Endothelial cell of hepatic sinusoid (primary cell): ENCODE measurements around the gene ANKRD2.
"Not testable (repeated sequence)": the region's sequence is repeated elsewhere in the genome, so short reads cannot be mapped to it uniquely, and the experiment has no call there.

Experiments used
- in situ Hi-C: cut with HindIII; loops from 2 replicates; pipeline ENCODE4 v1.10.0; 2017; ENCODE audit warnings: low sequenced_read_pairs

The ANKRD2 gene, protein sequence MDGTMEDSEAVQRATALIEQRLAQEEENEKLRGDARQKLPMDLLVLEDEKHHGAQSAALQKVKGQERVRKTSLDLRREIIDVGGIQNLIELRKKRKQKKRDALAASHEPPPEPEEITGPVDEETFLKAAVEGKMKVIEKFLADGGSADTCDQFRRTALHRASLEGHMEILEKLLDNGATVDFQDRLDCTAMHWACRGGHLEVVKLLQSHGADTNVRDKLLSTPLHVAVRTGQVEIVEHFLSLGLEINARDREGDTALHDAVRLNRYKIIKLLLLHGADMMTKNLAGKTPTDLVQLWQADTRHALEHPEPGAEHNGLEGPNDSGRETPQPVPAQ

DNA sequence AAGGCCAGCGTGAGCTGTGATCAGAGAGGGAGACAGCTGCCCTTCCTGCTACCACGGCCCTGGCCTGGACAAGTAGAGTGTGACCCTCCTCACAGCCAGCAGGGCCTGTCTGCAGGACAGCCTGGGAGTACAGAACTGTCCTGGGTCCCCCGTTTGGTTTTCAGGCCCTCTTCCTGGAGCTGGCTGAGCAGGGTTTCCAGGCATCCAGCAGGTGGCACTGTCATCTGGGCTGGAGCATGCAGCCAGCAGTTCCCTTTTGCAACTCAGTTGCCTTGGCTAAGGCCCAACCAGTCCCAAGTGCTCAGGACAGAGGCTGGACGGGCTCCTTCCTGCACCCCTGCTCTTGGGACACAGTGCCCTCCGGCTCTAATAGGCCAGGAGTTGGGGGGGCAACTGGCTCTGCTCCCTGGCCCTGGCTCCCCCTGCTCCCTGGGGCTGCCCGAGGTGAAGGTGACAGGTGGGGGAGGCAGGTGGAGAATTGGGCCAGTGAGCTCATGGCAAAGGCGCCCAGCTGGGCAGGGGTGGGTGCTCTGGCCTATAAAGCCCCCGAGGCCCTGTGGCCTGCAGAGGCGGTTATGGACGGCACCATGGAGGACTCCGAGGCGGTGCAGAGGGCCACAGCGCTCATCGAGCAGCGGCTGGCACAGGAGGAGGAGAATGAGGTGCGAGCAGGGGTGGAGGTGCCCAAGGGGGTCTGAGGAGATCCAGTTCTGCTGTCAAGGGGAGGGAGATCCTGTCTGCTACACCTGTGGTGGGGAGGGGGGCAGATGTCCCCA lies at the start of gene ANKRD2:
TSS of gene ANKRD2 (plus strand) at position 566 of the 776 bp plus-strand sequence. CDS start at position 576, 10 bp downstream.
- in situ Hi-C loops: no loop called here

DNA sequence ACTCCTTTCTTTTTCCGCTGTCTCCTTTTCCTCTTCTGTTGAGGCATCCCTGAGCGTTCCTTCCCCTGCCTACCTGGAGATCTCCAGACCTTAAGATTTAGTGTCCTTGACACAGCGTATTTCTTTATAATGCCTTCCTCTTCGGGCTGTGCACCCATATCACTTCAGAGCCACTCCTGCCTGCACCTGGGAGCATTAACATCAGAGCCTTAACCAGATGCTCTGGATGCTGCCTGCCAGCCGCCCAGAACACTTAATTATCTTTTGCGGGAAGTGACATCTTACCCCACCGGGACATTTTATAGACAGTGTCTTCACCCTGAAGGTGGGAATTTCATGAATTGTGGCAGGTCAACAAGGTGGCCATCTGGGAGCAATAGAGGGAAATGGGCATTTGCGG lies 49.6 kb upstream of the ANKRD2 start:
- in situ Hi-C loops: no loop called here

DNA sequence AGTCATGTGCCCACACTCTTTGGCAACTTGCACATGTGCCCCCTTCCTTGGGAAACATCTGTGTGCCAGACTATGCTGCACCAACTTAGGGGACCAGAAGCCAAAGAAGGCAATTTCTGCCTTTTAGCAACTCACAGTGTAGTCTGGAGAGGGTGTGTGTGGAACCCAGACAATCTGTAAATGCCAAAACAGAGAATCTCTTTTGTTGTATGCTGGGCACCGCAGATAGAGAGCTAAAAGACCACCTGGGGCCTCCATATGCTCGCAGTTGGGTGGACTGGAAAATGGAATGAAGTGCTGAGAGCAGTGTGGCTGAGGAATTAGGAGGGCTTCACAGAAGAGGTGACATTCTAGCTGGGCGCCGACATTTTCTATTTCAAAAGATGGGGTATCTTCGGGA lies 47.5 kb upstream of the ANKRD2 start:
- in situ Hi-C loops: no loop called here

DNA sequence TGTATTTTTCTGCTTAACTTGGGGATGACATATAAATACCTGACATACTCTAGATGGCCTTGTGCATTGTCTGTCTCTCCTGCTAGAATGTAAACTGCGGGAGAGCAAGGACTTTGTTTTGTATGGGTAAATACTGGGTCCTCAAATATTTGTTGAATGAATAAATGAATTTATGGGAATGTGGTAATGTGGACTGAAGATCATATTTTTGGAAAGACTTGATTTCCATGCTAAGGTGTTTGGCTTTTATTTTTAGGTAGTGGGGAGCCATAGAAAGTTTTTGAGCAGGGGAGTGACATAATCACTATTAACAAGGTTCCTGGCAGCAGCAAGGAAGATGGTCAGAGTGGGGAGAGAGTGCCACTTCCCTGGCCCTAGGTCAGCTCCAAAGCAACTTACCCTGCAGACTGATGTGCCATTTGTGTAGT lies 46.9 kb upstream of the ANKRD2 start:
- in situ Hi-C loops: no loop called here

DNA sequence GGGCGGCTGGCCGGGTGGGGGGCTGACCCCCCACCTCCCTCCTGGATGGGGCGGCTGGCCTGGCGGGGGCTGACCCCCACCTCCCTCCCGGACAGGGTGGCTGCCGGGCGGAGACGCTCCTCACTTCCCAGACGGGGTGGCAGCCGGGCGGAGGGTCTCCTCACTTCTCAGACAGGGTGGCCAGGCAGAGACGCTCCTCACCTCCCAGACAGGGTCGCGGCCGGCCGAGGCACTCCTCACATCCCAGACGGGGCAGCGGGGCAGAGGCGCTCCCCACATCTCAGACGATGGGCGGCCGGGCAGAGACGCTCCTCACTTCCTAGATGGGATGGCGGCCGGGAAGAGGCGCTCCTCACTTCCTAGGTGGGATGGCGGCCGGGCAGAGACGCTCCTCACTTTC lies 43.7 kb upstream of the ANKRD2 start:
- in situ Hi-C loops: not testable (repeated sequence)

DNA sequence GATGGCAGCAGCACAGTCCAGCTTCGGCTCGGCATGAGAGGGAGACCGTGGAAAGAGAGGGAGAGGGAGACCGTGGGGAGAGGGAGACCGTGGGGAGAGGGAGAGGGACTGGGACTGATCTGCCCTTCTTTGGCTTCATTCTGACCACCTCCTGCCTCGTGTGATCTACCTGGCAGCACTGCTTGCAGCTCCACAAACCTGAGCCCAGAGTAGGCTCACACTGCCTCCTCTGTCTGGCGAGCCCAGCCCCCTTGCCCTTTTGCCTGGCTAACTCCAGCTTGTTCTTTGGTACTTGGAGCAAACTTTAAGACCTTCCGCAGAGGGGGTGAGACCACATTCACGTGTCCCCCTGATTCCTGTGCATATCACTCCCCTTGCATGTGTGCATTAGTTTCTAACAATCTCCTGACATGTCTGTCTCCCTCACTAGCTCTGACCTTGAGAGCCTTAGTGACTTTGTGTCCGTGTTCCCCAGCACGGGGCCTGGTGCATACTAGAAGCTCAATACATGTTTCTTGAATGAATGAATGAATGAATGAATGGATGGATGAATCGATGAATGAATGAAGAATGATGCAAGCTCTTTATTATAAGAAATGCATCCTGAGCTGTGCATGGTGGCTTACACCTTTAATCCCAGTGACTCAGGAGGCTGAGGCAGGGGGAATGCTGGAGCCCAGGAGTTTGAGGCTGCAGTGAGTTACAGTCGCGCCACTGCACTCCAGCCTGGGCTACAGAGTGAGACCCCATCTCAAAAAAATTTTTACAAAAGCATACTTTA lies 42.7 kb upstream of the ANKRD2 start:
- in situ Hi-C loops: loop anchor here (5.0 kb wide), 1 partner anchor 93 kb away; no protein-coding TSS in a partner anchor

DNA sequence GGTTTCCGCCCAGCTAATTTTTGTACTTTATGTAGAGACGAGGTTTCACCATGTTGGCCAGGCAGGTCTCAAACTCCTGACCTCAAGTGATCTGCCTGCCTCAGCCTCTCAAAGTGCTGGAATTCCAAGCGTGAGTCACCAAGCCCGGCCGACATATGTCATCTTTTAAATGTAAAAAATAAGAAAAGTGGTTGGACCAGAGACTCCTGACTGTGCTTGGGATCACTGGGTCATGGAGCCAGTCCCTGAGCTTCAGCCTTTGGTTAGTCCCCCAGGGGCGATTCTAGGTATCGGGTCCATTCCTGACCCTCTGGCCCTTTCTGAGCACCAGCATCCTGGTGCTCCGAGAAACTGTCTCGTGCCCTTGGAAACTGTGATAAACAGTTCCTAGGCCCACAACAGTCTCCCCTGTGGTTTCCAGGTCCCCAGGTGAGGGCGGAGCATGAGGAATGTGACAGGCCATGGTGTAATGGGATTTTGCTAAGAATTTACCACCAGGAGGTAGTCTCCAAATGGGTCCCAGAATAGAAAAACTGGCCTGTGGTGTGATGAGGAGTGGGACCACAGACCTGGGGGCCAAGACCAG lies 41.1 kb upstream of the ANKRD2 start:
- in situ Hi-C loops: loop anchor here (5.0 kb wide), 1 partner anchor 94 kb away; no protein-coding TSS in a partner anchor

DNA sequence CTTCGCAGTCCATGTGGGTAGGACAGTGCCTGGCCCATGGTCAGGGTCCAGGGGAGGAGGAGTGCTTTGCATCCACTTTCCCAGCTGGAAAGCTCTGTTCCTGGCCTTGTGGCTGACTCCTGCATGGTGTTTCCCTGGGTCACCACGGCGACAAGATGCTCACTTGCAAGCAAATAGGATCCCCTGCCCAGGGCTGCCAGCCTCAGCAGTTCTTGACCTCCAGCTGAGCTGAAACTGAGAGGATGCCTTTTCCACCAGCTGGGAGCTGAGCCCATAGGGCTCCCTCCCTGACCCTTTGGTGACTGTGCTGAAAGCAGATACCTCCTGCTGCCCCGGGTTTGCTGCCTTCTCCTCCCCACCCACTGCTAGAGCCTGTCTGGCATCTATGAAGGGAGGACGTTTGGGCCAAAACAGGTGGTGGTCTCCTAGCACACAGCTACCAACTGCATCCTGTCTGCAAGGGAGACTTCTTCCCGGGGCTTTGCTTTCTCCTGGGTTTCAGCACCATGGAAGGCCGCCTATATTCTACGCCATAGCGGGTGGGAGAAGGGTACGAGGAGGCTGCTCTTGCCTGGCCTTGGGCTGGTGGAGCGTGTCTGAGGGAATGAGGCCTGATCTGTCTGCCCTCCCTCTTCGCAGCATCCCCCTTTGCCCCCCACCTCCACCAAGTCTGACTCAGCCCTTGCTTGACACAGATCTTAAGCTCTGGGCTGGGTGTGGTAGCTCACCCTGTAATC lies 39.5 kb upstream of the ANKRD2 start:
- in situ Hi-C loops: loop anchor here (5.0 kb wide), 1 partner anchor 96 kb away; no protein-coding TSS in a partner anchor

DNA sequence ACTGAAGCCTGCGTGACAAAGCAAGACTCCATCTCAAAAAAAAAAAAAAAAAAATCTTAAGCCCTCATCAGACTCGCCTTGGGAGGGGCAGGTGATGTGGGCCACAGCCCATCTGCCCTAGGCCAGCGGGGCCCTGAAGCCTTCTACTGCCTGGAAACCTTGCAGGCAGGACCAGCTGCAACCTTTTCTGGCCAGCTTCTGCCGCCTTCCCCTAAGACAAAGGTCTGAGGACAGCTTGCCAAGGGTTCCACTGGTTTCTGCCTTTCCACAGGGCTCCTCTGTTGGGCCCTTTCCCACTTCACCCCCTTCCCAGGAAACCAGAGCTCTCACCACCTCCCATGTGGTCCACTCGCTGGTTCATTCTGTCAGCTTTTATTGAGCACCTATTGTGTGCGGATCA lies 38.7 kb upstream of the ANKRD2 start:
- in situ Hi-C loops: loop anchor here (5.0 kb wide), 1 partner anchor 97 kb away; no protein-coding TSS in a partner anchor

DNA sequence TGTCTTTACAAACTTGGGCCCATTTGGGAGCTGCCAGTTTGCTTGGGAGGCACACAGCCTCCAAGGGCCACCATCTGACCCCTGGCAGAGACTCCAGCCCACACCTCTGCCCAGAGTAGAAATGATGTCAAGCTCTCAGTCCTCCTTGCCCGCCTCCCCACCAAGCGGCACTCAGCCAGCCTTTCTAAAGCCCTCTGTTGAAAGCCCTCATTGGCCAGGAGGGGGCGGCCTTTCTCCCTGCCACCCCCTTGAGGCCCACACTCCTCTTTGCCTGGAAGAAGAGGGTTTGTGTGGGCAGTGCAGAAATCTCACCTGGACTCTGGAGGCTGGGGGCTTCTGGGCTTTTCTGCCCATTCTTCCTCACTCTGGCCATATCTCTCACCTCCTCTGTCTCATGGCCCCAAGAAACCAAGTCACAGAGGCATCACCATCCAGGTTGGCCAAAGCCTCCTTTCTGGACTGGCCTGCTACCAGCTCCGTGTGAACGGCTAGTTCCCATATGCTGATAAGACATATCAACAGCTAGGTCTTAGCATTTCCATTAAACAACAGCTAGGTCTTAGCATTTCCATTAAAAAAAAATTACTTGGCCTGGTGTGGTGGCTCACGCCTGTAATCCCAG lies 37.7 kb upstream of the ANKRD2 start:
- in situ Hi-C loops: loop anchor here (5.0 kb wide), 1 partner anchor 98 kb away; no protein-coding TSS in a partner anchor

DNA sequence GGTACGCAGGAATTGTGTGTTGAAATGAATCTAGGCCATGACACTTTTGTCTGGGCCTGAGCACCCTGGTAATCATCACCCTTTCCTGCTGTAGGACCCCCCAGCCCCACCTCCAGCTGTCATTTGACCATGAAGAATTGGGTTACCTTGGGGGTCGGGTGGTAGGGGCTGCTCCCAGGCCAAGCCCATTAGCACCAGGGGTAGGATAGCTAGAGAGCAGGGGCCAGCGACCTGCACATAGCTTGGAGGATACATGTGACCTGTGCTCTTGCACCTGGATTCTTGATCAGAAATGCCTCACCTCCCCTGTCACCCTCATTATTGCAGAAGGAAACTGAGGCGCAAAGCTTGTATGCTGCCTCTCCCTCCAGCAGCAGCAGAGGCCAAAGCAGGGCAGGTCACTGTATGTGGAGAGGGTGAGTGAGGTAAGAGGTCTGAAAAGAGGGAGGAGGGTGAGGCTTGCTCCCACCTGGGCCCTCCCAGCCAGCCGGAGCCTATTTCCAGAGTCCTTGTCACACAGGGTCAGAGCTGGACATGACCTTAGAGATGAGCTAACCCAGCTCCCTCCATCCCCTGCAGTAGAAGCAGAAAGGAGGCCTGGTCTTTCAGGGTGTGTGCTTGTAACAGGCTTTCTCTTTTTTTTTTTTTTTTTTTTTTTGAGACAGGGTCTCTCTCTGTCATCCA lies 35.3 kb upstream of the ANKRD2 start:
- in situ Hi-C loops: no loop called here

DNA sequence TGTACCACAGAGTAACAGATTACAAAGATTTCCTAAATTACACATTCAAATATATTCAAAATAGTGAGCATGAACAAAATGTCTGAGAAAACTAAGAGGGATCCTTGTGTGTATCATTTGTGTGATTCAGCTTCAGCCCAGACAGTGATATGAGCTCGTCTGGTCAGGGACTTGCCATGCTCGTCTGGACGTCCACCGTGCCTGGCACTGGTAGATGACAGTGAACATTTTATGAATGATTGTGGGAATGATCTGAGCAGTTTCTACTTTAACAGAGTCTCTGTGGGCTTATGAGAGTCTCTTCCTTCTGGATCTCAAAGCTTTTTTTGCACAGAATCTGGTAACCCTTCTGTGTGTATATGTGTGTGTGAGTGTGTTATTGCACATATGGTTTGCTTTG lies 34.2 kb upstream of the ANKRD2 start:
- in situ Hi-C loops: no loop called here

DNA sequence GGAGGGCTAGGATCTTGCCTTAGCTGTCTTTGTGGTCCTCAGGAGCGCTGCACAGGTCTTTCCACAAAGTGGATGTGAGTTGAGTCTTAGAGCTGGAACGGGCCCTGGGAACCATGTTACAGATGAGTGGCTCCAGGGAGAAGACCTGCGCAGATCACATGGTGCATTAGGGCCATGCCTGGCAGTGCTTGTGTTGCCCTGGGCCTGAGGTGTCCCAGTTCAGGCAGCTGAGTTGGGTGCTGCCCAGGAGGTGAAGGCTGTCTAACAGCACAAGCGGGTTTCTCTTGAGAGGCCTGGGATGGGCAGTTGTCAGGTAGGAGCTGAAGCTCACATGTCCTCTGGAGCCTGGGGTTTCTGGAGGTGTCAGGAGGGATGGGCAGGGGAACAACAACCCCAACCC lies 33.7 kb upstream of the ANKRD2 start:
- in situ Hi-C loops: no loop called here

DNA sequence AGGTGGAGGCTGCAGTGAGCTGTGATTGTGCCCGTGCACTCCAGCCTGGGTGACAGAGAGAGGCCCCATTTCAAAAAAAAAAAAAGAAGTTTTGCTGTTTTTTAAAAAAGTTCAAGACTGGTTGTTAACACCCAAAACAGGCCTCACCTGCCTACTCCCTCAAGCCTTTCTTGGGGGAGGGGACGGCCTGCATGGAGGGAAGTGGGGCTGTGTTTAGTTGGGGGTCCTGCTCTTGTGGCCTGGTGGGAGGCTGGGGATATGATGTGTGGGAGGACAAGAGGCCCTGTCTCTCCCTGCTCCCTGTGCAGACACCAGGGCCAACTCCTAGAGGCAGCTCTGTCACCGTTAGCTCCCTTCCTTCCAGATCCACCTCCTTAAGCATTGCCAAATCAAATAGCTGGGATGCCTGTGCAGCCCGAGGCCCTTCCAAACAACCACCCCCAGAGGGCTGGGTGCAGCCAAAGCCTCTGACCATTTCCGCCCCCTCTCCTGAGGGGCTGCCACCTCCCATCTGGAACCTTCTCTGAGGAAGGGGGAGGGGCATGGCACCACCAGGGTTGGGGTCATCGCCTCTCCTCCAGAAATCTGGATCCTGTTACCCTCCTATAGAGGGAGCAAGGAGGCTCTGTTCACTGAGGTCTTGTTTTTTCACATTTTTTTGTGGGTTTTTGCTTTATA lies 32.9 kb upstream of the ANKRD2 start:
- in situ Hi-C loops: no loop called here

DNA sequence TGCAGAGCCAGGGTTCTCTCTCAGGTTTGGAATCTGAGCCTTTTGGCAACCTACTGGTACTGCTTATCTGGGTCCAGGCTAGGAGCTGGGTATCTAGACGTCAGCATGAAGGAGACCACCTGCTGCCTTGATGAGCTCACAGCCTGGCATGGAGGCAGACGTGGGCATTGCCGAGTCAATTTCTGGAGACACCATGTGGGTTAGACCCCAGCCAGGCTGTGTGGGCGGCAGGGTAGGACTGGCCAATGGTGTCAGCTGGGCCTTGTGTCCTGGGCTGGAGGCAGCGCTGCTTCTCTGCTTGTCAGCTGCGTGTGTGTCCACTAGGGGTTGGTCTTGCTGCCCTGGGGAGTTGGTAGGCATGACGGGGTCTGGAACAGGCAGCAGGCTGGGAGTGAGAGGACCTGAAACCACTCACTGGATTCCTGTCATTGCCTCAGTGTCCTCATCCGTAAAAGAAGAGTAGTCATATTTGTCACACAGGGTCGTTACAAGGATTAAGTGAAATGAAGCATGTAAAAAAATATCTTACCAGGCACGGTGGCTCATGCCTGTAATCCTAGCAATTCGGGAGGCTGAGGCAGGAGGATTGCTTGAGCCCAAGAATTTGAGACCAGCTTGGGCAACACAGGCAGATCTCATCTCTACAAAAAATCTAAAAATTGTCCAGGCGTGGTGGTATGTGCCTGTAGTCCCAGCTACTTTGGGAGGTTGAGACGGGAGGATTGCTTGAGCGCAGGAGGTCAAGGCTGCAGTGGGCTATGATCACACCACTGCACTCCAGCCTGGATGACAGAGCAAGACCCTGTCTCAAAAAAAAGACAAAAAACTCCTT lies 31.7 kb upstream of the ANKRD2 start:
- in situ Hi-C loops: no loop called here

DNA sequence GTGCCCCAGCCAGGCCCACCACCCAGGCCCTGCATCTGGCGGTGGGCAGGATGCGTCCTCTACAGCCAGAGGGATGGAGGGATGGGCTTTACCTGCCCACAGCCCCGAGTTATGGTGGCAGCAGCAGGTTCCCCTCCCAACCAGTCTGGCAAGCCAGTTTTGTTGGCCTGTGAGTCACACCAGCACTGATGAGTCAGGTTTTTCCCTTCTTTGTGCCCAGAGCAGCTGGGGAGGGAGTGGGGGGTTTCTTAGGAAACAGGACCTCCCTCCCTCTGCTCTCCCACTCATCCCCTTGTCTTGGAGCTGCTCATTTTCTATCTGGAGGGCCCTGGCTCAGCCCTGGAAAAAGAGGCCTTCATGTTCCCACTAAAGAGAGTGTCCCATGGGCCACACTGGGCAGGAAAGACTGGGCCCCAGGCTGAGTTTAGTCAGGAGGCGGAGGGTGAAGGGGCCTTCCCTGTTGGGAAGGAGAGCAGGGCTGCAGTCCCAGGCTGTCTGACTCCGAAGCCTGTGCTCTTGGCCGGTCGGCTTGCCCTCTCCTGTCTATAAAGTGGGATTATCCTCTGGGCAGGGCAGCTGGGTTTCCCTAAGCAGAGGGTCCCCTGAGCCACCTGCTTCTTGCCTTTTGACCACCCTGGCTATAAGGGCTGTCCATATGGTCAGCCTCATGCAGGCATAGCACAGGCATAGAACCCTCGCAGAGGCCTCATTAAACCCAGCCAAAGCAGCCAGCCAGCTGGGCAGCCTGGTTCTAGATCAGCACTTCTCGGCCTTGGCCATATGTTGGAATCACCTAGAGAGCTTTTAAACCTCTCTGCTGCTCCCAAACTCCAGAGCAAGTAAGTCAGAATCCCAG lies 30.2 kb upstream of the ANKRD2 start:
- in situ Hi-C loops: no loop called here
